HG02571 (cell line): ENCODE measurements around the gene UGP2.
"Not testable (repeated sequence)": the region's sequence is repeated elsewhere in the genome, so short reads cannot be mapped to it uniquely, and the experiment has no call there.

Experiments
- ATAC-seq: cut with Tn5 transposase; IDR thresholded peaks from one replicate; pipeline ENCODE4 v1.9.1; 2021; ENCODE audit warnings: mild to moderate bottlenecking, moderate library complexity; ENCODE audit not compliant: unreplicated experiment

UGP2 gene

GRCh38 chr2:63891488-63892030 is 49.9 kb downstream of the UGP2 start:
- ATAC-seq: no peak

GRCh38 chr2:63893163-63893562 is 51.5 kb downstream of the UGP2 start:
- no peak for ATAC-seq

- no peak for ATAC-seq
Observed at GRCh38 chr2:63894167-63894566, 52.5 kb downstream of the UGP2 start.

GRCh38 chr2:63898839-63899238 is 57.1 kb downstream of the UGP2 start:
- ATAC-seq: no peak

GRCh38 chr2:63899639-63900038 is 57.9 kb downstream of the UGP2 start:
- ATAC-seq: no peak

- ATAC-seq: no peak
Observed at GRCh38 chr2:63902149-63902548, 60.5 kb downstream of the UGP2 start.

- ATAC-seq: no peak
Observed at GRCh38 chr2:63903003-63903402, 61.3 kb downstream of the UGP2 start.

- ATAC-seq: no peak
Observed at GRCh38 chr2:63914311-63914710, 72.6 kb downstream of the UGP2 start.

GRCh38 chr2:63926815-63927214 is 85.1 kb downstream of the UGP2 start:
- ATAC-seq: no peak

GRCh38 chr2:63932104-63932503 is 90.4 kb downstream of the UGP2 start:
- not testable (repeated sequence) for ATAC-seq
